GM12878 (cell line): ENCODE data around the gene GALNT9. TPM values are rescaled to one million over a fixed set of nuclear protein-coding genes. Genes with fewer than 3 reads are reported as not detected.

Source experiments
- ATAC-seq: fragments of 200-7000 bp; cut with Tn5 transposase; 3 replicates; pipeline ENCODE4 v1.9.1; 2020; ENCODE audit warnings: mild to moderate bottlenecking, moderate library complexity
- BruUV-seq: library from RNA; stranded (reverse); fragments of 400-500 nt; replicated peaks from 2 replicates; lab custom pipeline; 2021; lab: Mats Ljungman, UMichigan
- CTCF ChIA-PET: fragments of 300-600 bp; sonication (Branson Sonifier 250); formaldehyde crosslinking; extraction: SDS; loops from one replicate; lab custom pipeline; 2021; ENCODE audit warnings: inconsistent platforms; lab: Yijun Ruan, JAX
- POLR2A ChIA-PET: fragments of 350-600 bp; formaldehyde crosslinking; extraction: SDS; loops from one replicate; lab custom pipeline; 2021; ENCODE audit warnings: inconsistent platforms; lab: Charles Lee
- RAD21 ChIA-PET: fragments of 300-600 bp; sonication (Branson Sonifier 250); formaldehyde crosslinking; loops from one replicate; lab custom pipeline; 2023; ENCODE audit warnings: antibody characterized with exemption; ENCODE audit not compliant: unreplicated experiment; lab: Charles Lee
- SMC1A ChIA-PET: fragments of 300-600 bp; sonication (Branson Sonifier 250); formaldehyde crosslinking; loops from one replicate; lab custom pipeline; 2023; ENCODE audit not compliant: unreplicated experiment, uncharacterized antibody; lab: Charles Lee
- DNase-seq: peaks from one replicate; pipeline ENCODE4 v3.0.0-alpha.2; 2011; ENCODE audit warnings: low read depth, low spot score
- FAIRE-seq: peaks from 3 replicates; lab custom pipeline; 2011; peaks lifted over from hg19 to GRCh38; lab: Jason Lieb, UNC
- H2AFZ ChIP-seq: 2 replicates; pipeline ENCODE4 v1.6.0; 2011; ENCODE audit warnings: low read depth, low read length, control low read depth; ENCODE audit not compliant: control insufficient read depth
- H3K27ac ChIP-seq: 2 replicates; pipeline ENCODE4 v1.5.1; 2011; ENCODE audit warnings: control low read depth; ENCODE audit not compliant: control insufficient read depth, insufficient read depth
- H3K27me3 ChIP-seq, 2 experiments: replicated peaks in 1 of 2; 2 replicates each; pipeline versions ENCODE4 v1.6.0 to v1.6.1; 2011; ENCODE audit warnings: low read length in 1 of 2; ENCODE audit not compliant: control insufficient read depth in 2 of 2, insufficient read depth in 2 of 2
- H3K36me3 ChIP-seq, 2 experiments: 2 replicates each; pipeline ENCODE4 v1.5.1; 2011; ENCODE audit warnings: low read length in 1 of 2; ENCODE audit not compliant: control insufficient read depth in 2 of 2, insufficient read depth in 2 of 2
- H3K4me1 ChIP-seq: 2 replicates; pipeline ENCODE4 v1.6.1; 2011; ENCODE audit warnings: mild to moderate bottlenecking, low read length, moderate library complexity, mixed read lengths; ENCODE audit not compliant: control insufficient read depth, insufficient read depth
- H3K4me2 ChIP-seq: 2 replicates; pipeline ENCODE4 v1.6.0; 2011; ENCODE audit warnings: control low read depth; ENCODE audit not compliant: control insufficient read depth, insufficient read depth
- H3K4me3 ChIP-seq: fragments of 200-600 bp; sonication (generic); 2 replicates; pipeline ENCODE4 v1.5.1; 2016
- H3K79me2 ChIP-seq: 2 replicates; pipeline ENCODE4 v1.6.0; 2011; ENCODE audit warnings: low read length; ENCODE audit not compliant: control insufficient read depth, insufficient read depth
- H3K9ac ChIP-seq: 2 replicates; pipeline ENCODE4 v1.8.0; 2011; ENCODE audit warnings: low read length, control low read depth, mixed read lengths; ENCODE audit not compliant: control insufficient read depth, insufficient read depth
- H3K9me3 ChIP-seq: replicated peaks from 3 replicates; pipeline ENCODE4 v1.5.1; 2011; ENCODE audit warnings: mild to moderate bottlenecking, low read length; ENCODE audit not compliant: control insufficient read depth, insufficient read depth
- H4K20me1 ChIP-seq: 2 replicates; pipeline ENCODE4 v1.6.0; 2011; ENCODE audit not compliant: control insufficient read depth, insufficient read depth
- ESRRA ChIP-seq: IDR thresholded peaks from 2 replicates; pipeline ENCODE4 v1.6.1; 2012; ENCODE audit warnings: mild to moderate bottlenecking, low read length, improper control_type of control experiment
- JUNB ChIP-seq: IDR thresholded peaks from 2 replicates; pipeline ENCODE4 v1.6.1; 2016; ENCODE audit warnings: antibody characterized with exemption, mild to moderate bottlenecking
- MTA2 ChIP-seq: fragments of 450-650 bp; IDR thresholded peaks from 2 replicates; pipeline ENCODE4 v1.6.1; 2016; ENCODE audit warnings: low read depth, mild to moderate bottlenecking, moderate library complexity
- RAD21 ChIP-seq: IDR thresholded peaks from 2 replicates; pipeline ENCODE4 v1.6.1; 2011; ENCODE audit warnings: mild to moderate bottlenecking, low read depth, low read length, moderate library complexity; ENCODE audit not compliant: insufficient read depth
- RFX5 ChIP-seq: IDR thresholded peaks from 2 replicates; pipeline ENCODE4 v1.6.1; 2011; ENCODE audit warnings: low read depth, low read length, improper control_type of control experiment
- RUNX3 ChIP-seq: IDR thresholded peaks from 2 replicates; pipeline ENCODE4 v1.6.1; 2012; ENCODE audit warnings: low read length, inconsistent platforms
- SIX5 ChIP-seq: IDR thresholded peaks from 2 replicates; pipeline ENCODE4 v1.6.1; 2011; ENCODE audit warnings: mild to moderate bottlenecking, low read depth, low read length, moderate library complexity; ENCODE audit not compliant: severe bottlenecking
- SMAD1 ChIP-seq: fragments of 450-650 bp; IDR thresholded peaks from 2 replicates; pipeline ENCODE4 v1.6.1; 2018; ENCODE audit warnings: mild to moderate bottlenecking, low read depth; ENCODE audit not compliant: partially characterized antibody
- SP1 ChIP-seq: IDR thresholded peaks from one replicate; pipeline ENCODE4 v1.6.1; 2011; ENCODE audit warnings: low read depth, low read length
- SPI1 ChIP-seq: IDR thresholded peaks from 2 replicates; pipeline ENCODE4 v1.6.1; 2011; ENCODE audit warnings: low read depth, mild to moderate bottlenecking, low read length, moderate library complexity, borderline replicate concordance; ENCODE audit not compliant: insufficient read depth
- SREBF1 ChIP-seq: IDR thresholded peaks from 2 replicates; pipeline ENCODE4 v1.6.1; 2012; ENCODE audit warnings: mild to moderate bottlenecking, low read length
- SREBF2 ChIP-seq: IDR thresholded peaks from 2 replicates; pipeline ENCODE4 v1.6.1; 2012; ENCODE audit warnings: mild to moderate bottlenecking, low read length
- SUZ12 ChIP-seq: fragments of 200-600 bp; sonication (generic); IDR thresholded peaks from one replicate; pipeline ENCODE4 v1.6.1; 2018; ENCODE audit warnings: antibody characterized with exemption, mild to moderate bottlenecking; ENCODE audit not compliant: unreplicated experiment
- WRNIP1 ChIP-seq: IDR thresholded peaks from 2 replicates; pipeline ENCODE4 v1.6.1; 2011; ENCODE audit warnings: low read depth, low read length, improper control_type of control experiment, borderline replicate concordance
- WGBS: methylation state at CpG from one replicate; pipeline ENCODE4 v1.1.6; 2016; ENCODE audit warnings: low lambda C conversion rate; ENCODE audit not compliant: insufficient replicate concordance, insufficient coverage; ENCODE audit errors: missing lambda C conversion rate; 5-methylcytosine and 5-hydroxymethylcytosine counted together
- in situ Hi-C: fragments of 300-500 bp; cut with MboI; formaldehyde crosslinking; loops from 9 replicates; pipeline ENCODE4 v1.14.3; 2018; ENCODE audit warnings: mixed read lengths
- intact Hi-C: fragments of 100-400 bp; cut with micrococcal nuclease; formaldehyde crosslinking; loops from one replicate; pipeline ENCODE4 v1.14.2; 2022; ENCODE audit not compliant: unreplicated experiment
- polyA plus RNA-seq, 11 experiments: library from polyadenylated mRNA; depleted of rRNA in 4 of 11; unstranded in 6 of 11; stranded (reverse) in 5 of 11; fragments of >200 nt; fragmentation: Nextera tagmentation in 4 of 11; fragmentation: Illumina TruSeq in 1 of 11; extraction: Ambion mirVana in 4 of 11; extraction: Trizol in 1 of 11; gene quantifications; 1 replicate in 1 of 11; 2 replicates in 10 of 11; pipeline versions ENCODE4 v1.2.1 to v1.2.3, GENCODE V29; 2011 to 2016; ENCODE audit warnings: inconsistent platforms in 2 of 11, missing spikeins in 2 of 11, low read depth in 1 of 11
- total RNA-seq, 4 experiments: library from RNA; depleted of rRNA in 3 of 4; stranded (reverse); fragments of >200 nt in 3 of 4; fragmentation: Illumina TruSeq in 1 of 4; extraction: Trizol in 1 of 4; gene quantifications; 2 replicates each; pipeline versions ENCODE4 v1.2.1 to v1.2.3, GENCODE V29; 2013 to 2021
- TF ChIP-seq, protein P1 (sequence below): fragments of 450-650 bp; formaldehyde crosslinking; IDR thresholded peaks from 2 replicates; pipeline ENCODE4 v1.4.0; 2022; ENCODE audit warnings: mild to moderate bottlenecking, moderate library complexity

The GALNT9 gene
- total and polyA plus RNA-seq, 10 of the 15 experiments (the other 5 are each of a cell fraction or from before 2014, with no cell fraction given), result 0.04 TPM; not detected in 9

DNA sequence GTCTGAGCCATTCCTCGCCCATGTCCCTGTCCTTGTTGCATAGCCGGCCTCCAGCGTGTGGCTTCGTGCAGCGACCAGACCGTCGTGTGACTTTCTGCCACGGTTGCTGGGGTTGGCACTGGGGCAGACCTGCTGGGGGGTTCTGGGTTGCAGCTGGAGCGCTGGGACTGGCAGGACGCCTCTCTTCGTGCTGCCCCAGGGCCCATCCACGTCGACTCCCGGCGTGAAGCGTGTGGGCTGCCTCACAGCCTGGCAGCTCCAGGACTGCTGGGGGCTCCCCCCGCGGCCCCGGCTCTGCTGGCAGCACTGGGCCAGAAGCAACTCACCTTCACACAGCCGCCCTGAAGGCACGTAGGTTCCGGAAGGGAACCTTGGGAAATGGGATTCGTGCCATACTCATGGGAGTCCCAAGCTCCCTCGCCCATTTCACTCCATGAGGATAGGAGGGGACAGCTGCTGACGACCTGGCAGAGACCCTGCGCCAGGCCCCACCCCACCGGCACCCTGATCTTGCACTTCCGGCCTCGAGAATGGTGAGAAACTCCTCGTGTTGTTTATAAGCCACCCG lies 51.9 kb downstream of the GALNT9 start:
- no peaks in the 10 kb centered on the region for H3K79me2 ChIP-seq
- CTCF ChIA-PET, result no interaction called here
- H3K9ac ChIP-seq, result no peak overlapping the region
- H3K4me1 ChIP-seq, result no peaks in the 10 kb centered on the region
- BruUV-seq, result no TSS peak
- in situ Hi-C loops, result no loop called here
- ATAC-seq, result no peak
- SMC1A ChIA-PET, result no interaction called here
- H3K9me3 ChIP-seq, result no peaks in the 10 kb centered on the region
- H4K20me1 ChIP-seq, result no peaks in the 10 kb centered on the region
- WGBS, result 43% methylated on average over 31 of the region's 31 CpGs
- POLR2A ChIA-PET, result no interaction called here
- H3K4me2 ChIP-seq, result no peak overlapping the region
- TF ChIP-seq WRNIP1 (no peak), RFX5 (no peak), SUZ12 (no peak), ESRRA (no peak), SIX5 (no peak)
- FAIRE-seq, result no peak
- RAD21 ChIA-PET, result interaction anchor here (0.7 kb wide), 1 partner anchor 430 kb away, joined by 3 read pairs; no protein-coding TSS in a partner anchor
- H3K27me3 ChIP-seq, result no peaks in the 10 kb centered on the region
- no peak overlapping the region for H3K4me3 ChIP-seq
- DNase-seq, result no peak
- no peaks in the 10 kb centered on the region for H3K36me3 ChIP-seq
- H3K27ac ChIP-seq, result no peak overlapping the region
- intact Hi-C loops, result no loop called here
- H2AFZ ChIP-seq, result no peak overlapping the region

DNA sequence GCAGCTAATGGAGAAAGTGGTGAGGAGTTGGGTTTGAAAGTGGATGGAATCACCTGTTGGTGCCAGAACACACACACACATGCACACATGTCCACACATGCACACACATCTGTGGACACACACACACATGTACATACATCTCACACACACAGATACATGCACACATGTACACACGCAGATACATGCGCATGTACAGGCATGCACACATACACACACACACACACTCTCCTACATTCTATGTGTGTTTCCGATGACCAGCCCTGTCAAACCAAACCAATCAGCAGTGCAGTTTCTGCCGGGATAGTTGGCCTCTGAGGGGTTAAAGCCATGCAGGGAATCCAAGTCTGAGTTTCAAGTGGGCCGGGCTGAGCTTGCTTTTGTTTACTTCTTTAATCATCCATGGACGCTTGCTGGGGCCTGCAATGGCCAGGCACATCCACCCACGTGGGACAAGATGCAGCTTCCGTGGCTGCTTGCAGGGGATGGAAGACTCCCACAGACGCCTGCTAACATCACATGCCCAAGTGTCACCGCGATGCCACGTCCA lies 52.5 kb downstream of the GALNT9 start:
- RAD21 ChIA-PET, result no interaction called here
- Histone ChIP-seq H3K36me3 (no peaks in the 10 kb centered on the region), H4K20me1 (no peaks in the 10 kb centered on the region), H3K27ac (no peak overlapping the region), H3K4me2 (no peak overlapping the region), H3K9ac (no peak overlapping the region), H3K9me3 (no peaks in the 10 kb centered on the region), H2AFZ (no peak overlapping the region), H3K27me3 (no peaks in the 10 kb centered on the region), H3K4me3 (no peak overlapping the region), H3K79me2 (no peaks in the 10 kb centered on the region), H3K4me1 (no peaks in the 10 kb centered on the region)
- no TSS peak for BruUV-seq
- intact Hi-C loops (no loop called here), in situ Hi-C loops (no loop called here)
- no peak for FAIRE-seq
- no peak for DNase-seq
- WGBS, result 51% methylated on average over 12 of the region's 12 CpGs
- SMC1A ChIA-PET, result no interaction called here
- POLR2A ChIA-PET, result no interaction called here
- ATAC-seq, result no peak
- CTCF ChIA-PET, result no interaction called here
- TF ChIP-seq SP1 (no peak), SREBF2 (no peak), JUNB (no peak), SPI1 (no peak), SREBF1 (no peak), RAD21 (no peak), RUNX3 (no peak), MTA2 (no peak), SMAD1 (no peak)
- TF ChIP-seq, protein P1, sequence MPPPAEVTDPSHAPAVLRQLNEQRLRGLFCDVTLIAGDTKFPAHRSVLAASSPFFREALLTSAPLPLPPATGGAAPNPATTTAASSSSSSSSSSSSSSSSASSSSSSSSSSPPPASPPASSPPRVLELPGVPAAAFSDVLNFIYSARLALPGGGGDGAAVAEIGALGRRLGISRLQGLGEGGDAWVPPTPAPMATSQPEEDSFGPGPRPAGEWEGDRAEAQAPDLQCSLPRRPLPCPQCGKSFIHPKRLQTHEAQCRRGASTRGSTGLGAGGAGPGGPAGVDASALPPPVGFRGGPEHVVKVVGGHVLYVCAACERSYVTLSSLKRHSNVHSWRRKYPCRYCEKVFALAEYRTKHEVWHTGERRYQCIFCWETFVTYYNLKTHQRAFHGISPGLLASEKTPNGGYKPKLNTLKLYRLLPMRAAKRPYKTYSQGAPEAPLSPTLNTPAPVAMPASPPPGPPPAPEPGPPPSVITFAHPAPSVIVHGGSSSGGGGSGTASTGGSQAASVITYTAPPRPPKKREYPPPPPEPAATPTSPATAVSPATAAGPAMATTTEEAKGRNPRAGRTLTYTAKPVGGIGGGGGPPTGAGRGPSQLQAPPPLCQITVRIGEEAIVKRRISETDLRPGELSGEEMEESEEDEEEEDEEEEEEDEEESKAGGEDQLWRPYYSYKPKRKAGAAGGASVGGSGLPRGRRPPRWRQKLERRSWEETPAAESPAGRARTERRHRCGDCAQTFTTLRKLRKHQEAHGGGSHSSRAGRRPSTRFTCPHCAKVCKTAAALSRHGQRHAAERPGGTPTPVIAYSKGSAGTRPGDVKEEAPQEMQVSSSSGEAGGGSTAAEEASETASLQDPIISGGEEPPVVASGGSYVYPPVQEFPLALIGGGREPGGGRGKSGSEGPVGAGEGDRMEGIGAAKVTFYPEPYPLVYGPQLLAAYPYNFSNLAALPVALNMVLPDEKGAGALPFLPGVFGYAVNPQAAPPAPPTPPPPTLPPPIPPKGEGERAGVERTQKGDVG (CRISPR knock-in tag), result no peak
